Posterior vena cava (tissue), 2 donors: Measurements from ENCODE around the gene MYRF. TPM values are rescaled to one million over a fixed set of nuclear protein-coding genes. Genes with fewer than 3 reads are reported as not detected.

Experiments
- DNase-seq: peaks from one replicate; pipeline ENCODE4 v3.0.0-alpha.2; 2020; ENCODE audit warnings: low spot score
- intact Hi-C, 2 donors: fragments of 100-400 bp; cut with DNase I; formaldehyde crosslinking; loops; one replicate each; pipeline versions ENCODE4 v1.14.1 to v1.14.2; 2022 to 2023
- total RNA-seq, 2 donors: library from RNA; stranded (reverse); fragmentation: NEBNext Ultra II Directional; extraction: Animal tissue kit (Norgen Biotek cat#: 25700); gene quantifications; one replicate each; pipeline ENCODE4 v1.2.1, GENCODE V29; 2021
- donor health status: DM: yes; HTN: yes; CAD: no.
- donor health status: DM: yes; HTN: yes; CAD: no.

The MYRF gene
- total RNA-seq, 2 donors from 2014 or later: 3.1 to 3.7 TPM

- intact Hi-C loops: no loop called here
- no peak for DNase-seq
Measured at GRCh38 chr11:61769946-61770683, 17.7 kb downstream of the MYRF start.

DNA sequence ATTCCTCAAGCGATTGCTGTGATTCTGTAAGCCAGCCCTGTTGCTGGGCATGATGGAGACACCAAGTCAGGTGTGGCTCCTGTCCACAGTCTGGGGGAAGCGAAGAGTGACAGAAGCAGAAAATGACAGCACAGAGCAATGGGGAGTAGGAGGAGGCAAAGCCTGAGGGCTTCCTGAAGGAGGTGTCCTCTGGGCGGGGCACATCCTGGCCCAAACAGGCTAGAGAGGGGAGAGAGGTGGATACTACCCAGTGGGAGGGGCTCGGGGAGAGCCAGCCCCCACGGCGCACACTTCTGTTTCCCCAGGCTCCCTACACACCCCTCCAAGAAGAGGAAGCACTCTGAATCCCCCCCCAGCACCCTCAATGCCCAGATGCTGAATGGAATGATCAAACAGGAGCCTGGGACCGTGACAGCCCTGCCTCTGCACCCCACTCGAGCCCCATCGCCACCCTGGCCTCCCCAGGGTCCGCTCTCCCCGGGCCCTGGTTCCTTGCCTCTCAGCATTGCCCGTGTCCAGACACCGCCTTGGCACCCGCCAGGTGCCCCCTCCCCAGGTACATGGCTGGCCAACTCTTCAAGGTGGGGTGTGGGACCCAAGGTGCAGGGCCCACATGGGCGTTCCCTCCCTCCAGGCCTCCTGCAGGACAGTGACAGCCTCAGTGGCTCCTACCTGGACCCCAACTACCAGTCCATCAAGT lies 18.9 kb downstream of the MYRF start:
- DNase-seq: no peak
- intact Hi-C loops: no loop called here

DNA sequence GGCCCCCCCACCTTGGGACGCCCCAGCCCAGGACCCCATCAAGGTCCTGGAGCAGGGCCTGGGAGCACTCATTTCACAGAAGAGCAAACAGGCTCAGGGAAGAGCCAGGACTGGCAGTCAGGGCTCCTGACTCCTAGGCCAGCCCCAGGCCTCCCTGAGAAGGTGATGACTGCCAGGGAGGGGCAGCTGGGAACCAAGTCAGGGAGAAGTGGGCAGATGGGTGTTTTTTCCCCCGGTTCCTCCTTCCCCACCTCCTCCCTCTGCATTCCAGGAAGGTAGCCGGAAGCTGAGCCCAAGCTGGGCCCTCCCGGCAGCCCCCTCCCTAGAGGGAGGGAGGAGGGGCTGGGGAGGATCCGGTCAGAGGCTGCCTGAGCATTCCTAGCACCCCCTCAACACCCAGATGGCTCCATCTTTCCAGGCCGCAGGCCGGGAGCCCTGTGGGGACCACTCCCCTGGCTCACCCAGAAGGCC lies 19.6 kb downstream of the MYRF start:
- intact Hi-C loops: no loop called here
- no peak for DNase-seq

GRCh38 chr11:61773356-61773755 lies 20.9 kb downstream of the MYRF start:
- intact Hi-C loops: no loop called here

DNA sequence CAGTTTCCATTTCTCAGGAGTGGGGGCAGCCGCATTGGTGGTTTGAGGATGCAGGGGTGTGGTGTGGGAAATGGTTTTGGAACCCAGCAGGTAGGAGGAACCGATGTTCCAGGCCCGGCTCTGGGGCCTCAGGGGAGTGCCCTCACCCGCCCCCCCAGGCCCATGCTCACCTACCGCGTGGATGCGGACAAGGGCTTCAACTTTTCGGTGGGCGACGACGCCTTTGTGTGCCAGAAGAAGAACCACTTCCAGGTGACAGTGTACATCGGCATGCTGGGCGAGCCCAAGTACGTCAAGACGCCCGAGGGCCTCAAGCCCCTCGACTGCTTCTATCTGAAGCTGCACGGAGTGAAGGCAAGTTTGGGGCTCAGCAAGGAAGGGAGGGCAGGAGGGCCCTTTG lies 21.4 kb downstream of the MYRF start:
- intact Hi-C loops: no loop called here

More at GRCh38 chr11:61773356-61773755, 20.9 kb downstream of the MYRF start:
- no peak for DNase-seq

GRCh38 chr11:61774411-61774810 lies 22.0 kb downstream of the MYRF start:
- intact Hi-C loops: no loop called here

More for the DNA sequence above, 21.4 kb downstream of the MYRF start:
- no peak for DNase-seq

GRCh38 chr11:61775106-61775505 lies 22.7 kb downstream of the MYRF start:
- intact Hi-C loops: no loop called here
- DNase-seq: no peak

More at GRCh38 chr11:61774411-61774810, 22.0 kb downstream of the MYRF start:
- DNase-seq: no peak

GRCh38 chr11:61775606-61776554 lies 23.4 kb downstream of the MYRF start:
- DNase-seq: no peak
- intact Hi-C loops: no loop called here

DNA sequence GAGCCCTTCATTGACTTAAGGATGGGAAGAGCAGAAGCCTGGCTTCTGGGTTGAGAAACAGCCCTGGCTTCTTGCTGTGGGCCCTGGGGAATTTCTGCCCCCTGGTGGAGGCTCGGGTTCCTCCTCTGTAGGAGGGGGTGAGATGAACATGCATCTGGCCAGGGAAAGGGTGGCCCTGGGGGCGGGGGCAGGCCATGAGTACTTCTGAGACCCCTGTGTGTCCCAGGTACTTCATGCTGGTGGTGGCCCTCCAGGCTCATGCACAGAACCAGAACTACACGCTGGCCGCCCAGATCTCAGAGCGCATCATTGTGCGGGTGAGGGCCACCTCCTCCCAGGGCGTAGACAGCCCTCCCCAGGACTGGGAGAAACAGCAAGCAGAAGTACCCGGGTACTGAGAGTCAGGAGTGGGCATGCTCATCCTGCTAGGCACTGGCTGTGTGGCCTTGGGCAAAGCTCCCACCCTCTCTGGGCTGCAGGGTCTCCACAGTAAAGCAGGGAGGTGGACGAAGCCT lies 24.2 kb downstream of the MYRF start:
- no peak for DNase-seq
- intact Hi-C loops: no loop called here

DNA sequence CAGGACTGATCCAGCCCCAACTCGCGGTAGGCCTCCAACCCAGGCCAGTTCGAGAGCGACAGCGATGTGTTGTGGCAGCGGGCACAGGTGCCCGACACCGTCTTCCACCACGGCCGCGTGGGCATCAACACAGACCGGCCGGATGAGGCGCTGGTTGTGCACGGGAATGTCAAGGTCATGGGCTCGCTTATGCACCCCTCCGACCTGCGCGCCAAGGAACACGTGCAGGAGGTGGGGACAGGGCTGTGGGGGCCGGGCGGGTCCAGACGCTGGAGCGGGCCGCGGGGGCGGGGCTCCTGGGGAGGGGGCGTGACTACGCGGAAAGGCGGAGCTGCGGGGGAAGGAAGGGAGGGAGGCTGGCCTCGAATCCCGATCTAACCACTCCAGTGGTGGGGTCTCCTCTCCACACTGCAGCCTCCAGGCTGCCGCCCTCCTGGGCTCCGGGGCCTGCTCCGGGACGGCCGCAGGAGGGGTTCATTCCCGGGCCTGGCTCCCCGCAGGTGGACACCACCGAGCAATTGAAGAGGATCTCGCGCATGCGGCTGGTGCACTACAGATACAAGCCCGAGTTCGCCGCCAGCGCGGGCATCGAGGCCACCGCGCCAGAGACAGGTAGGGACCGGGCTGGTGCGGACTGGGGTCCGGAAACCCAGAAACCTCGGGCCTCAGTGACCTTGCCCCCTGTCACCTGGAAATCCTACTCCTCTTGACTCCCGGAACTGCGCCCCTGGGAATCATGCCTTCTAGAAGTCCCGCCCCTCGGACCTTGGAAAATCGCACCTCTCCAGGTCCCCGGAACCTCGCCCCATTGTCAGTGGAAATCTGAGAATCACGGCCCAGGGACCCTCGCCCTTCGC lies 25.0 kb downstream of the MYRF start:
- DNase-seq: no peak

DNA sequence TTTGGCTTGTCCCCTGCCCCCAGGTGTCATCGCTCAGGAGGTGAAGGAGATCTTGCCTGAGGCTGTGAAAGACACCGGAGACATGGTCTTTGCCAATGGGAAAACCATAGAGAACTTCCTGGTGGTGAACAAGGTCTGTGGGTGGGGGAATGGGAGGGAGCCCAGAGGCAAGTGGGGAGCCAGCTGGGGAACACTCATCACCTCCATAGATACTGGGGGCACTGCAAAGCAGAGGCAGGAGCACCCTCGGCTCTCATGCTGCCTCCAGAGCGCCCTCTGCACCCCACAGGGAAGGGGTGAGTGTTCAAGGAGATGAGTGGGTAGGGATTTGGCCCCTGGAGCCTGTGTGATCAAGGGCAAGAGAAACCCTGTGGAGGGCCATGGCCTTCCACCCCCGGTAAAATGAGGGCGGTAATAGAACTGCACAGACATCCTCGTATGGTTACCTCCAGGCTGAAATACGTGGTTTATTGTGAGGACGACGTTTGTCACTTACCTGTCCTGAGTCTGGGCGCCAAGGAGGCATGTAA lies 26.0 kb downstream of the MYRF start:
- intact Hi-C loops: no loop called here
- DNase-seq: no peak

More for the DNA sequence above, 25.0 kb downstream of the MYRF start:
- intact Hi-C loops: no loop called here

- intact Hi-C loops: no loop called here
Measured at GRCh38 chr11:61778920-61779650, 26.6 kb downstream of the MYRF start.

GRCh38 chr11:61779666-61780525 lies 27.5 kb downstream of the MYRF start:
- intact Hi-C loops: no loop called here
- no peak for DNase-seq

More at GRCh38 chr11:61778920-61779650, 26.6 kb downstream of the MYRF start:
- no peak for DNase-seq

- intact Hi-C loops: no loop called here
- no peak for DNase-seq
Measured at GRCh38 chr11:61780581-61781162, 28.2 kb downstream of the MYRF start.

GRCh38 chr11:61781585-61781984 lies 29.1 kb downstream of the MYRF start:
- intact Hi-C loops: no loop called here
- no peak for DNase-seq

DNA sequence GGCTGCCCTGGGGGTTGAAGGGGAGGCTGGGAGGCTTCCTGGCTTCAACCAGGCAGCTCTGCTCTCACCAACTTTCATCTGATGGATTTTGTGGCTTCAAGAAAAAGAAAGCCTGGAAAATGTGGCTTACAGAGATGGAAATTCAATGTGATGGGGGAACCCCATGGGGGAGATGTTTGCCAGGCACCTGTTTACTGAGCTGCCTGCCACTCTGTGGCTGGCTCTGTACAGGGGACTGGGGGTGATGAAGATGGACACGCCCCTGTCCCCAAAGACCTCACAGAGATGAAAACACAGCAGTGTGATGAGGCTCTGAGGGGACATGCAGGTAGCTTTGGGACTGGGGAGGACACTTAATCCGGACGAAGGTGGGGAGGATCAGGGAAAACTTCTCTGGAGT lies 29.9 kb downstream of the MYRF start:
- intact Hi-C loops: loop anchor here in 1 of 2 donors (1.0 kb wide), 1 partner anchor 26 kb away; no protein-coding TSS in a partner anchor
- DNase-seq: no peak
